Right lobe of liver (tissue), 4 donors: ENCODE measurements around the gene ETFDH.

ENCODE experiments used
- CTCF ChIP-seq, 4 donors: fragments of 200-600 bp in 3 of 4; fragments of 450-650 bp in 1 of 4; IDR thresholded peaks; one replicate each; pipeline versions ENCODE4 v1.5.1 to v1.8.0; 2016 to 2022; ENCODE audit warnings: antibody characterized with exemption in 4 of 4, mild to moderate bottlenecking in 2 of 4
- POLR2A ChIP-seq: fragments of 450-650 bp; IDR thresholded peaks from one replicate; pipeline ENCODE4 v1.6.1; 2017; ENCODE audit warnings: antibody characterized with exemption, mild to moderate bottlenecking
- donor health status: DM: no; HTN: no; CAD: no.
- donor health status: DM: no; HTN: no; CAD: no.
- donor health status: DM: no; HTN: yes; CAD: no.

GRCh38 chr4:158688813-158689212, 16.7 kb downstream of the ETFDH start:
- no peak for TF ChIP-seq POLR2A
- no peak for TF ChIP-seq CTCF (IDR thresholded peaks at IDR 0.05)
